HG03095 (cell line): Measurements from ENCODE around the gene SLC22A23.

Experiments
- ATAC-seq: cut with Tn5 transposase; IDR thresholded peaks from one replicate; pipeline ENCODE4 v1.9.1; 2021; ENCODE audit warnings: moderate library complexity; ENCODE audit not compliant: unreplicated experiment

The SLC22A23 gene, protein sequence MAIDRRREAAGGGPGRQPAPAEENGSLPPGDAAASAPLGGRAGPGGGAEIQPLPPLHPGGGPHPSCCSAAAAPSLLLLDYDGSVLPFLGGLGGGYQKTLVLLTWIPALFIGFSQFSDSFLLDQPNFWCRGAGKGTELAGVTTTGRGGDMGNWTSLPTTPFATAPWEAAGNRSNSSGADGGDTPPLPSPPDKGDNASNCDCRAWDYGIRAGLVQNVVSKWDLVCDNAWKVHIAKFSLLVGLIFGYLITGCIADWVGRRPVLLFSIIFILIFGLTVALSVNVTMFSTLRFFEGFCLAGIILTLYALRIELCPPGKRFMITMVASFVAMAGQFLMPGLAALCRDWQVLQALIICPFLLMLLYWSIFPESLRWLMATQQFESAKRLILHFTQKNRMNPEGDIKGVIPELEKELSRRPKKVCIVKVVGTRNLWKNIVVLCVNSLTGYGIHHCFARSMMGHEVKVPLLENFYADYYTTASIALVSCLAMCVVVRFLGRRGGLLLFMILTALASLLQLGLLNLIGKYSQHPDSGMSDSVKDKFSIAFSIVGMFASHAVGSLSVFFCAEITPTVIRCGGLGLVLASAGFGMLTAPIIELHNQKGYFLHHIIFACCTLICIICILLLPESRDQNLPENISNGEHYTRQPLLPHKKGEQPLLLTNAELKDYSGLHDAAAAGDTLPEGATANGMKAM

GRCh38 chr6:3456898-3457709 is at the start of gene SLC22A23:
SLC22A23 (minus strand) TSS chr6:3457050; CDS start chr6:3456559, 491 bp downstream.
- ATAC-seq = no peak

DNA sequence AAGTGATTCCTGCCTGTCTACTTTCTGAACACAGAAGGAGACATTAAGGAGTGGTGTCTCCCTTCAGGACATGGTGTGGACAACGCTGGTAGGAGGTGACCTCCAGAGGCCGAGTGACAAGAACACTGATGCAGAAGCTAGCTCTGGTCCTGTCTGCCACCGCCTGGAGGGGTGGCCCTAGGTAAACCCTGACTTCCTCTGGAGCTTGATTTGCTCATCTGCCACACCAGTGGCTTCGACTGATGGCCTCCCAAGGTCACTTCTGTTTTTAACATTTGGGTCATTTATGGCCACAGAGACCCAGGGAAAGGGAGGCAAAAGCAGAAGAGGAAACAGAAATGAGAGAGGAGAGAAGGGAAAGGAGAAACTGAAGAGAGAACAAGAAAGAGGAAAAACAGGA is 49.4 kb upstream of the SLC22A23 start:
- ATAC-seq = no peak

GRCh38 chr6:3504938-3505805 is 48.3 kb upstream of the SLC22A23 start:
- ATAC-seq = no peak

DNA sequence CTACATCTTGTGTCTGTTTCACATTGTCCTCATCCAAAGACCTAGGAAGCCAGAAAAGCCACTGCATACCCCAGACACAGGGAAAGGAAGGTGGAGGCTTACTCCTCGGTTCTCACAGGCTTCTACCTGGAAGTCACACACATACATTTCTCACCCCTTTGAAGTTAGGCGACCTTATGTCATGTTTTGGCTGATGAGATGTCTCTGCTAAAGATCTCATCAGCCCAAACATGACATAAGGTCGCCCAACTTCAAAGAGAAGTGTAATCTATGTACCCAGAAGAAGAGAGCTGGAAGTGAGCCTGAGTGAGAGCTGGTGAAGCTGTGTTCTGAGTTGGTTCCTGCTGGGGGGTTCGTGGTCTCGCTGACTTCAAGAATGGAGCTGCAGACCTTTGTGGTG is 47.5 kb upstream of the SLC22A23 start:
- ATAC-seq = no peak

GRCh38 chr6:3501826-3502500 is 45.1 kb upstream of the SLC22A23 start:
- no peak for ATAC-seq

DNA sequence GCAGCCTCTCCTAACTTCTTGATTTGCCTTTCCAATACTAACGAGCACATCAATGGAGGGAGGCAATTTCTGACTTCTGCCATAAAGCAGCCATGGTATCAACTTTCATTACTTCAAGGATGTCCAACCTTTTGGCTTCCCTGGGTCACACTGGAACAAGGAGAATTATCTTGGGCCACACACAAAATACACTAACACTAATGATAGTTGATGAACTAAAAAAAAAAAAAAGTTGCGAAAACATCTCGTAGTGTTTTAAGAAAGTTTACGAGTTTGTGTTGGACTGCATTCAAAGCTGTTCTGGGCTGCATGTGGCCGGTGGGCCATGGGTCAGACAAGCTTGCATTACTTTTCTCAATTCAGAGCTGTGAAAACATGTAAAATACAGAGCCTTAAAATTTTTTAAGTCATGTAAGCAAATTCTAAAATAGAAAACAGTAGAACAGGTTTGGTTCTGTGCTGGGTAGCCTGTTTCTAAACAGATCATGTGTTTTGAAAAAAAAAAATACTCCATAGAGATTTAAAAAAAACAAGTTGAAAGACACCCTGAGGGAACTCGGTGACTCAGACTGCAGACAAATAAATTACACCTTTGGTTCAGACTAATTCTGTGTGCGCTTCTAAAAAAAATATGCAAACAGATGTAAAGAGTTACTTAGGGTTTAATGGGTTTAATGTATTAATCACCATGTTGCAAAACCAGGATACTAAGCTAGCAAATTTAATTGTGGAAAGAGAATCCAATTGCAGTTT is 43.6 kb upstream of the SLC22A23 start:
- no peak for ATAC-seq

DNA sequence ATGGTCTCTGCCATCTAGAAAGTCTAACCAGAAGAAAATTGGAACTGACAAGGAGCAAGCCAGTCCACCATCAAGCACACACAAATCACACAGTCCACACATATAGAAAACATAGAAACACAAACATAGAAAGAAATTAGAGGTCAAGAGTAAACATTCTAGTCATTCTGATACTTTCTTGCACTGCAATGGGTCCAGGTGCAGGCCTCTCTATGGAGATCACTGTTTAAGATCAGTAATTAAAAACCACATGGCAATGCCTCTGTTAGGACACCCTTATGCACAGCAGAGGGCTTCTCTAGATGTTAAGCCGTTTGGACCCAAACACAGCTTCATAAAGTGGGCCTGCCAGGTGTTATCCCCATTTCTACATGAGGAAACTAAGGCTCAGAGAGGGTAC is 42.8 kb upstream of the SLC22A23 start:
- no peak for ATAC-seq

- no peak for ATAC-seq
These were observed 39.5 kb upstream of the SLC22A23 start for GRCh38 chr6:3496395-3496794.

GRCh38 chr6:3494391-3495100 is 37.7 kb upstream of the SLC22A23 start:
- no peak for ATAC-seq

- ATAC-seq = no peak
These were observed 33.8 kb upstream of the SLC22A23 start for GRCh38 chr6:3490625-3490980.

DNA sequence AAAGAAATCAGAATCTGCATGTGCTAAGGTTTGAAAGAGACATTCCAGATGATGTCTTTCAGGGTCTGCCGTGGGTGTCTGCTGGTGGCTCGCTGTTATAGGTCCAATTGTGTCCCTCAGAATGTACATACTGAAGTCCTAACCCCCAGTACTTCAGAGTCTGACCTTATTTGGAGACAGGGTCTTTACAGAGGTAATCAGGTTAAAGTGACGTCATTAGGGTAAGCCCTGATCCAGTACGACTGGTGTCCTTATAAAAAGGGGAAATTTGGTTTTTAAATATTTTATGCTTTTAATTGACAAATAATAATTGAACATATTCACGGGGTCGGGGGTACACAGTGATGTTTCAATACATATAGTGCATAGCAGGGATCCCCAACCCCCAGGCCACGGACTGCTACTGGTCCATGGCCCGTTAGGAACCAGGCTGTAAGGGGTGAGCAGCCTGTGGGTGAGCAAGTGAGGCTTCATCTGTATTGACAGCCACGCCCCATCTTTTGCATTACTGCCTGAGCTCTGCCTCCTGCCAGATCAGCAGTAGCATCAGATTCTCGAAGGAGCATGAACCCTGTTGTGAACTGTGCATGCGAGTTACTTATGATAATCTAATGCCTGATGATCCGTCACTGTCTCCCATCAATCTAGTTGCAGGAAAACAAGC is 33.2 kb upstream of the SLC22A23 start:
- ATAC-seq = no peak

GRCh38 chr6:3489027-3489757 is 32.3 kb upstream of the SLC22A23 start:
- no peak for ATAC-seq

DNA sequence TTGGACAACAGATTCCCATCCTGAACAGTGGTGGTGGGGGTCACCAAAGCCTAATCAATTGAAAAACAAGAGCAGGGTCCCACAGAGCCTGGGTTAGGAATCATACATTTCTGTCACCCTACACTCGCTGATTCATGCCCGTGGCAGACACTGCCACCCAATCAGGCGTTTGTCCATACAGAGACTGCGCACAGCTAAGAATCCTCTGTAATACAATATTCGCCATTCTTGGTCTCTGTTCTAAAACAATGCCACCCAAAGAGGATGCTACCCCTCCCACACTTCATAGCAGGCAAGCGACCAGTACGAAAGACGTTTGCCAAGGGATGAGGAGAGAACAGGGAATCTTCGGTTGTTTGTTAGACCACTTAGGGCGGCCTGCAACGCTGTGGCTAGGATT is 28.1 kb upstream of the SLC22A23 start:
- no peak for ATAC-seq

- ATAC-seq = no peak
These were observed 27.3 kb upstream of the SLC22A23 start for GRCh38 chr6:3484192-3484591.

GRCh38 chr6:3483675-3484074 is 26.8 kb upstream of the SLC22A23 start:
- ATAC-seq = no peak

DNA sequence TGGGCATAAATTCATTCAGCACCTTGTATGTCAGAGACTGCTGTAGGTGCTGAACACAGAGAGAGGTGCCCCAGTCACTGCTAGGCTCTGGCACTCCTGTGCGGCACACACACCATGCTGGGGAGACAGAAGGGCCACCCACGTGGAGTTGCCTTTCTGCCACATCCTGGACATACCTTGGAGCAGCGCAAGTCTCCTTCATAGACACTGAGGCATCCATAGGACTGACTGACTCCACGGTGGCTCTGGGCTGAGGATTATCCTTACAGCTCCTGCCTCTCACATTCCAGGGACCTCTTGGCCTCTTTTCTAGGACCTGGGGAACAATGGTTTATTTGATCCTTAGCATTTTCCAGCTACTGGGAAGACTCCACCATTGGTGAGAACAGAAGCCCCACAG is 26.0 kb upstream of the SLC22A23 start:
- no peak for ATAC-seq

- no peak for ATAC-seq
These were observed 24.8 kb upstream of the SLC22A23 start for GRCh38 chr6:3481640-3482039.

GRCh38 chr6:3480009-3480408 is 23.2 kb upstream of the SLC22A23 start:
- no peak for ATAC-seq
